Nephron (organoid): Measurements from ENCODE around the gene GNPDA2.

Experiments
- H3K27ac Mint-ChIP-seq, 3 experiments: 2 replicates each; pipeline ENCODE4 v1.8.0; 2020; ENCODE audit warnings: mixed read lengths in 3 of 3, mild to moderate bottlenecking in 2 of 3, moderate library complexity in 1 of 3
- H3K27me3 Mint-ChIP-seq: 2 replicates; pipeline ENCODE4 v1.8.0; 2021; ENCODE audit warnings: low read depth, mild to moderate bottlenecking, moderate library complexity, mixed read lengths
- H3K36me3 Mint-ChIP-seq: 2 replicates; pipeline ENCODE4 v1.8.0; 2020; ENCODE audit warnings: low read depth, mixed read lengths
- H3K4me1 Mint-ChIP-seq: 2 replicates; pipeline ENCODE4 v1.8.0; 2020; ENCODE audit warnings: mixed read lengths
- H3K4me3 Mint-ChIP-seq, 3 experiments: 2 replicates each; pipeline ENCODE4 v1.8.0; 2020; ENCODE audit warnings: mild to moderate bottlenecking in 3 of 3, mixed read lengths in 3 of 3, moderate library complexity in 2 of 3
- H3K9me3 Mint-ChIP-seq: 2 replicates; pipeline ENCODE4 v1.8.0; 2020; ENCODE audit warnings: mixed read lengths
- CTCF ChIP-seq, 3 experiments: fragments of 200-600 bp; sonication (generic); IDR thresholded peaks; one replicate each; pipeline ENCODE4 v1.5.0; 2021; ENCODE audit warnings: antibody characterized with exemption in 3 of 3; ENCODE audit not compliant: unreplicated experiment in 3 of 3

GNPDA2 gene

GRCh38 chr4:44713125-44713524 is 13.2 kb downstream of the GNPDA2 start:
- H3K4me1 Mint-ChIP-seq, result no peaks in the 10 kb centered on the region
- no peak overlapping the region for H3K4me3 Mint-ChIP-seq
- peaks cover 11% of the 10 kb centered on the region for H3K36me3 Mint-ChIP-seq
- H3K27ac Mint-ChIP-seq, result no peak overlapping the region
- no peaks in the 10 kb centered on the region for H3K9me3 Mint-ChIP-seq
- TF ChIP-seq CTCF (IDR thresholded peaks at IDR 0.05; ENCODE audit: unreplicated experiment in 3 of 3), result no peak
- no peaks in the 10 kb centered on the region for H3K27me3 Mint-ChIP-seq

- Mint-ChIP-seq H3K27me3 (no peaks in the 10 kb centered on the region), H3K4me1 (no peaks in the 10 kb centered on the region)
These were observed 21.7 kb downstream of the GNPDA2 start for GRCh38 chr4:44704673-44705072.

GRCh38 chr4:44701037-44701436 is 25.3 kb downstream of the GNPDA2 start:
- Mint-ChIP-seq H3K4me1 (no peaks in the 10 kb centered on the region), H3K36me3 (peaks cover 50% of the 10 kb centered on the region), H3K27ac (no peak overlapping the region), H3K27me3 (no peaks in the 10 kb centered on the region), H3K4me3 (no peak overlapping the region), H3K9me3 (no peaks in the 10 kb centered on the region)
- TF ChIP-seq CTCF (IDR thresholded peaks at IDR 0.05; ENCODE audit: unreplicated experiment in 3 of 3), result no peak

More at GRCh38 chr4:44704673-44705072, 21.7 kb downstream of the GNPDA2 start:
- no peak for TF ChIP-seq CTCF (IDR thresholded peaks at IDR 0.05; ENCODE audit: unreplicated experiment in 3 of 3)
- Mint-ChIP-seq H3K4me3 (no peak overlapping the region), H3K27ac (no peak overlapping the region), H3K36me3 (peaks cover 32% of the 10 kb centered on the region), H3K9me3 (no peaks in the 10 kb centered on the region)

- Mint-ChIP-seq H3K4me3 (no peak overlapping the region), H3K36me3 (peaks cover 53% of the 10 kb centered on the region), H3K27me3 (no peaks in the 10 kb centered on the region), H3K4me1 (no peaks in the 10 kb centered on the region), H3K27ac (no peak overlapping the region), H3K9me3 (no peaks in the 10 kb centered on the region)
- no peak for TF ChIP-seq CTCF (IDR thresholded peaks at IDR 0.05; ENCODE audit: unreplicated experiment in 3 of 3)
These were observed 25.9 kb downstream of the GNPDA2 start for GRCh38 chr4:44700427-44700826.

GRCh38 chr4:44684648-44685047 is 41.7 kb downstream of the GNPDA2 start:
- TF ChIP-seq CTCF (IDR thresholded peaks at IDR 0.05; ENCODE audit: unreplicated experiment in 3 of 3), result no peak
- Mint-ChIP-seq H3K4me3 (no peak overlapping the region), H3K27ac (no peak overlapping the region)

GRCh38 chr4:44679060-44679459 is 47.3 kb downstream of the GNPDA2 start:
- Mint-ChIP-seq H3K9me3 (no peaks in the 10 kb centered on the region), H3K36me3 (peaks cover 2% of the 10 kb centered on the region), H3K27ac (peak overlapping the region; percentile 97 to 99 (median 97)), H3K4me3 (peak overlapping the region; percentile 95 to 98 (median 97)), H3K4me1 (peaks cover 29% of the 10 kb centered on the region), H3K27me3 (no peaks in the 10 kb centered on the region)
- no peak for TF ChIP-seq CTCF (IDR thresholded peaks at IDR 0.05; ENCODE audit: unreplicated experiment in 3 of 3)

More at GRCh38 chr4:44684648-44685047, 41.7 kb downstream of the GNPDA2 start:
- H3K27me3 Mint-ChIP-seq, result no peaks in the 10 kb centered on the region
- H3K4me1 Mint-ChIP-seq, result peaks cover 14% of the 10 kb centered on the region
- H3K9me3 Mint-ChIP-seq, result no peaks in the 10 kb centered on the region
- peaks cover 47% of the 10 kb centered on the region for H3K36me3 Mint-ChIP-seq
